HCT116 (cell line): Measurements from ENCODE around the gene RIMKLA. TPM values are rescaled to one million over a fixed set of nuclear protein-coding genes. Genes with fewer than 3 reads are reported as not detected.

Experiments
- ATAC-seq: fragments of 200-7000 bp; cut with Tn5 transposase; 2 replicates; pipeline ENCODE4 v1.9.1; 2020; ENCODE audit warnings: mild to moderate bottlenecking, moderate library complexity
- BruUV-seq: library from RNA; stranded (reverse); fragments of 400-500 nt; replicated peaks from 2 replicates; lab custom pipeline; 2021; lab: Mats Ljungman, UMichigan
- CTCF ChIA-PET: fragments of 300-600 bp; sonication (Branson Sonifier 250); formaldehyde crosslinking; loops from one replicate; lab custom pipeline; 2021; ENCODE audit warnings: antibody characterized with exemption; lab: Charles Lee
- POLR2A ChIA-PET: fragments of 300-600, 350-600 bp; sonication (Branson Sonifier 250); formaldehyde crosslinking; loops from one replicate; lab custom pipeline; 2021; ENCODE audit warnings: antibody characterized with exemption; lab: Charles Lee
- RAD21 ChIA-PET, 2 experiments: fragments of 300-600 bp; sonication (Branson Sonifier 250); formaldehyde crosslinking; loops; one replicate each; lab custom pipeline; 2023; ENCODE audit warnings: low total read pairs in 2 of 2; ENCODE audit not compliant: uncharacterized antibody in 2 of 2, unreplicated experiment in 2 of 2, low non-redundant PET in 1 of 2; lab: Charles Lee
- DNase-seq: peaks from one replicate; pipeline ENCODE4 v3.0.0-alpha.2; 2010; ENCODE audit warnings: low read depth, low spot score
- H2AFZ ChIP-seq: fragments of 200-600 bp; shearing (Covaris generic), sonication (generic); 2 replicates; pipeline ENCODE4 v1.6.1; 2017; ENCODE audit warnings: low read depth, mixed run types, mixed read lengths, antibody characterized with exemption, low read length; ENCODE audit not compliant: poor library complexity, severe bottlenecking
- H3K27ac ChIP-seq: 2 replicates; pipeline ENCODE4 v1.5.1; 2012; ENCODE audit warnings: low read depth, low read length
- H3K27me3 ChIP-seq: fragments of 200-600 bp; sonication (generic); 2 replicates; pipeline ENCODE4 v1.6.1; 2016; ENCODE audit warnings: mixed run types, low read length, mixed read lengths; ENCODE audit not compliant: insufficient read depth
- H3K36me3 ChIP-seq, 2 experiments: fragments of 200-500 bp in 1 of 2; fragments of 200-600 bp in 1 of 2; sonication (Bioruptor generic) in 1 of 2; sonication (generic) in 1 of 2; 2 replicates each; pipeline versions ENCODE4 v1.5.1 to v1.6.1; 2014 to 2016; ENCODE audit warnings: low read length in 2 of 2, inconsistent platforms in 1 of 2, mixed read lengths in 1 of 2, mixed run types in 1 of 2; ENCODE audit not compliant: insufficient read depth in 2 of 2, control insufficient read depth in 1 of 2
- H3K4me1 ChIP-seq, 2 experiments: fragments of 200-600 bp in 1 of 2; sonication (generic) in 1 of 2; 2 replicates each; pipeline versions ENCODE4 v1.5.1 to v1.6.1; 2012 to 2017; ENCODE audit warnings: low read length in 2 of 2, inconsistent platforms in 1 of 2, mild to moderate bottlenecking in 1 of 2, mixed read lengths in 1 of 2, mixed run types in 1 of 2, moderate library complexity in 1 of 2; ENCODE audit not compliant: insufficient read depth in 2 of 2, control insufficient read depth in 1 of 2
- H3K4me2 ChIP-seq: fragments of 200-600 bp; sonication (generic); 2 replicates; pipeline ENCODE4 v1.6.1; 2017; ENCODE audit warnings: mixed run types, low read length, mixed read lengths
- H3K4me3 ChIP-seq, 2 experiments: fragments of 200-600 bp in 1 of 2; sonication (generic) in 1 of 2; replicated peaks in 1 of 2; 2 replicates each; pipeline ENCODE4 v1.5.1; 2011 to 2016; ENCODE audit warnings: low read length in 2 of 2, control low read depth in 1 of 2, low read depth in 1 of 2, mild to moderate bottlenecking in 1 of 2, mixed read lengths in 1 of 2, mixed run types in 1 of 2
- H3K79me2 ChIP-seq: fragments of 200-600 bp; sonication (generic); 2 replicates; pipeline ENCODE4 v1.6.1; 2017; ENCODE audit warnings: mild to moderate bottlenecking, mixed run types, low read length, moderate library complexity, mixed read lengths; ENCODE audit not compliant: insufficient read depth
- H3K9ac ChIP-seq: fragments of 200-600 bp; sonication (generic); 2 replicates; pipeline ENCODE4 v1.6.1; 2016; ENCODE audit warnings: low read length, mixed read lengths
- H3K9me2 ChIP-seq: fragments of 200-600 bp; sonication (generic), shearing (Covaris generic); 2 replicates; pipeline ENCODE4 v1.6.1; 2017; ENCODE audit warnings: mixed run types, mild to moderate bottlenecking, moderate library complexity; ENCODE audit not compliant: insufficient read depth
- H3K9me3 ChIP-seq, 2 experiments: fragments of 200-500 bp in 1 of 2; fragments of 200-600 bp in 1 of 2; sonication (Bioruptor generic) in 1 of 2; sonication (generic) in 1 of 2; 2 replicates each; pipeline ENCODE4 v1.6.1; 2014 to 2017; ENCODE audit warnings: low read length in 2 of 2, mixed read lengths in 2 of 2, inconsistent platforms in 1 of 2, low read depth in 1 of 2, mild to moderate bottlenecking in 1 of 2, mixed run types in 1 of 2, moderate library complexity in 1 of 2; ENCODE audit not compliant: control insufficient read depth in 1 of 2, insufficient read depth in 1 of 2
- H4K20me1 ChIP-seq: fragments of 200-600 bp; sonication (generic), shearing (Covaris generic); 2 replicates; pipeline ENCODE4 v1.6.1; 2017; ENCODE audit warnings: mixed run types, mild to moderate bottlenecking, moderate library complexity; ENCODE audit not compliant: insufficient read depth
- EGR1 ChIP-seq: IDR thresholded peaks from 2 replicates; pipeline ENCODE4 v1.6.1; 2012; ENCODE audit warnings: low read depth
- ELF1 ChIP-seq: IDR thresholded peaks from 2 replicates; pipeline ENCODE4 v1.6.1; 2012; ENCODE audit warnings: low read depth, borderline replicate concordance
- EZH2 ChIP-seq: fragments of 200-600 bp; sonication (generic); IDR thresholded peaks from 2 replicates; pipeline ENCODE4 v1.6.1; 2017; ENCODE audit warnings: antibody characterized with exemption, mixed run types
- EZH2phosphoT487 ChIP-seq: fragments of 200-600 bp; IDR thresholded peaks from 2 replicates; pipeline ENCODE4 v1.6.1; 2018; ENCODE audit warnings: antibody characterized with exemption, borderline replicate concordance
- FOSL1 ChIP-seq: IDR thresholded peaks from 2 replicates; pipeline ENCODE4 v1.6.1; 2012; ENCODE audit warnings: low read depth
- JUND ChIP-seq: IDR thresholded peaks from 2 replicates; pipeline ENCODE4 v1.6.1; 2012
- POLR2A ChIP-seq: IDR thresholded peaks from 2 replicates; pipeline ENCODE4 v1.7.0; 2011; ENCODE audit warnings: borderline replicate concordance; ENCODE audit not compliant: insufficient read depth, insufficient read length; ENCODE audit errors: extremely low read depth
- POLR2AphosphoS5 ChIP-seq: IDR thresholded peaks from 2 replicates; pipeline ENCODE4 v1.6.1; 2011; ENCODE audit warnings: mild to moderate bottlenecking, low read depth, low read length, moderate library complexity
- RAD21 ChIP-seq: IDR thresholded peaks from 2 replicates; pipeline ENCODE4 v1.6.1; 2012; ENCODE audit warnings: low read depth, mild to moderate bottlenecking
- SIN3A ChIP-seq: IDR thresholded peaks from 2 replicates; pipeline ENCODE4 v1.6.1; 2012; ENCODE audit warnings: low read depth
- SRF ChIP-seq: IDR thresholded peaks from 2 replicates; pipeline ENCODE4 v1.6.1; 2012; ENCODE audit warnings: low read depth
- YY1 ChIP-seq: IDR thresholded peaks from 2 replicates; pipeline ENCODE4 v1.6.1; 2011; ENCODE audit warnings: low read length, low read depth, moderate library complexity, mild to moderate bottlenecking; ENCODE audit not compliant: insufficient replicate concordance; ENCODE audit errors: extremely low read depth
- ZFX ChIP-seq: fragments of 450-650 bp; IDR thresholded peaks from 2 replicates; pipeline ENCODE4 v1.6.1; 2017
- ZNF274 ChIP-seq: fragments of 200-500 bp; sonication (Bioruptor generic); IDR thresholded peaks from 2 replicates; pipeline ENCODE4 v1.6.1; 2014; ENCODE audit warnings: mild to moderate bottlenecking, low read depth, low read length, inconsistent platforms
- intact Hi-C: fragments of 100-400 bp; cut with micrococcal nuclease; formaldehyde crosslinking; loops from 2 replicates; pipeline ENCODE4 v1.10.0; 2022
- total RNA-seq: library from RNA; stranded (reverse); gene quantifications from one replicate; pipeline ENCODE4 v1.2.1, GENCODE V29; 2021; ENCODE audit not compliant: unreplicated experiment
- TF ChIP-seq, protein P1 (sequence below), 3 experiments: fragments of 200-600 bp in 1 of 3; sonication (generic) in 1 of 3; IDR thresholded peaks in 2 of 3; conservative IDR thresholded peaks in 1 of 3; 2 replicates each; pipeline ENCODE4 v1.5.1; 2012 to 2017; ENCODE audit warnings: low read depth in 2 of 3, low read length in 2 of 3, antibody characterized with exemption in 1 of 3, borderline replicate concordance in 1 of 3, control low read depth in 1 of 3, mild to moderate bottlenecking in 1 of 3, mixed read lengths in 1 of 3, mixed run types in 1 of 3, moderate library complexity in 1 of 3; ENCODE audit not compliant: insufficient read depth in 1 of 3
- TF ChIP-seq, protein P2 (sequence below): IDR thresholded peaks from 2 replicates; pipeline ENCODE4 v1.6.1; 2012; ENCODE audit warnings: low read depth
- TF ChIP-seq, protein P3 (sequence below): IDR thresholded peaks from 2 replicates; pipeline ENCODE4 v1.6.1; 2012

Gene RIMKLA
- total RNA-seq, 1 experiment from 2014 or later, result 4.9 TPM

DNA sequence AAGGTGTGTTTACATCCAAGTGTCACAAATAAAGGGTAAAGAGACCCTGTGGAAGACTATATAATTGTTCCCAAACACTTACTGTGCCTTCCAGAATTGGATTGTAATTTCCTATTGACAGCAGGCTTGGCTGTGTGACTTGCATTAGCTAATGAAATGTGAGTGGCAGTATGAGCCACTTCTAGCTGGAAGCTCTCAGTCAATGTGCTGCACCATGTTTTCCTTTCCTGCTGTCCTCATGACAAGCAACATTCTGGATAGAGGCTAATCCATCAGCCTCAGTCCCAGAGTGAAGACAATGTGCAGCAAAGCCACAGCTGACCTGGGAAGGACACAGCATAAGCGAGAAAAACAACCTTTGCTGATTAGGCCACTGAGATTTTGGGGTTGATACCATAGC lies 39.7 kb upstream of the RIMKLA start:
- H3K4me1 ChIP-seq, result peaks cover 0 to 8% of the 10 kb centered on the region in 2 experiments; a peak in 2 of 4 replicates
- H3K79me2 ChIP-seq, result peaks cover 5% of the 10 kb centered on the region; the same call in 1 of the 2 replicates
- H3K9me2 ChIP-seq, result no peaks in the 10 kb centered on the region
- H3K27me3 ChIP-seq, result no peaks in the 10 kb centered on the region
- intact Hi-C loops, result loop anchor here (10.0 kb wide), 3 partner anchors 234 to 394 kb away; partner anchors contain the start of gene PPIH
- no peaks in the 10 kb centered on the region for H3K9me3 ChIP-seq
- H4K20me1 ChIP-seq, result no peaks in the 10 kb centered on the region
- ChIA-PET RAD21 (no interaction called here), POLR2A (no interaction called here), CTCF (no interaction called here)
- H3K9ac ChIP-seq, result no peak overlapping the region
- DNase-seq (no peak), ATAC-seq (no peak)
- H2AFZ ChIP-seq, result no peak overlapping the region
- H3K36me3 ChIP-seq, result no peaks in the 10 kb centered on the region
- BruUV-seq, result no TSS peak
- H3K4me2 ChIP-seq, result no peak overlapping the region
- TF ChIP-seq SRF (no peak), ZFX (no peak), ELF1 (no peak), POLR2A (no peak), SIN3A (no peak), JUND (no peak), EGR1 (no peak), YY1 (no peak), POLR2AphosphoS5 (no peak), EZH2 (no peak), ZNF274 (no peak), FOSL1 (no peak), EZH2phosphoT487 (no peak), RAD21 (no peak)
- TF ChIP-seq, protein P1, sequence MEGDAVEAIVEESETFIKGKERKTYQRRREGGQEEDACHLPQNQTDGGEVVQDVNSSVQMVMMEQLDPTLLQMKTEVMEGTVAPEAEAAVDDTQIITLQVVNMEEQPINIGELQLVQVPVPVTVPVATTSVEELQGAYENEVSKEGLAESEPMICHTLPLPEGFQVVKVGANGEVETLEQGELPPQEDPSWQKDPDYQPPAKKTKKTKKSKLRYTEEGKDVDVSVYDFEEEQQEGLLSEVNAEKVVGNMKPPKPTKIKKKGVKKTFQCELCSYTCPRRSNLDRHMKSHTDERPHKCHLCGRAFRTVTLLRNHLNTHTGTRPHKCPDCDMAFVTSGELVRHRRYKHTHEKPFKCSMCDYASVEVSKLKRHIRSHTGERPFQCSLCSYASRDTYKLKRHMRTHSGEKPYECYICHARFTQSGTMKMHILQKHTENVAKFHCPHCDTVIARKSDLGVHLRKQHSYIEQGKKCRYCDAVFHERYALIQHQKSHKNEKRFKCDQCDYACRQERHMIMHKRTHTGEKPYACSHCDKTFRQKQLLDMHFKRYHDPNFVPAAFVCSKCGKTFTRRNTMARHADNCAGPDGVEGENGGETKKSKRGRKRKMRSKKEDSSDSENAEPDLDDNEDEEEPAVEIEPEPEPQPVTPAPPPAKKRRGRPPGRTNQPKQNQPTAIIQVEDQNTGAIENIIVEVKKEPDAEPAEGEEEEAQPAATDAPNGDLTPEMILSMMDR (IDR thresholded peaks at IDR 0.05 in 2 of 3, conservative IDR thresholded peaks at IDR 0.05 in 1 of 3; ENCODE audit: borderline replicate concordance in 1 of 3, insufficient read depth in 1 of 3, low read depth in 2 of 3, low read length in 2 of 3), result no peak
- TF ChIP-seq, protein P2, sequence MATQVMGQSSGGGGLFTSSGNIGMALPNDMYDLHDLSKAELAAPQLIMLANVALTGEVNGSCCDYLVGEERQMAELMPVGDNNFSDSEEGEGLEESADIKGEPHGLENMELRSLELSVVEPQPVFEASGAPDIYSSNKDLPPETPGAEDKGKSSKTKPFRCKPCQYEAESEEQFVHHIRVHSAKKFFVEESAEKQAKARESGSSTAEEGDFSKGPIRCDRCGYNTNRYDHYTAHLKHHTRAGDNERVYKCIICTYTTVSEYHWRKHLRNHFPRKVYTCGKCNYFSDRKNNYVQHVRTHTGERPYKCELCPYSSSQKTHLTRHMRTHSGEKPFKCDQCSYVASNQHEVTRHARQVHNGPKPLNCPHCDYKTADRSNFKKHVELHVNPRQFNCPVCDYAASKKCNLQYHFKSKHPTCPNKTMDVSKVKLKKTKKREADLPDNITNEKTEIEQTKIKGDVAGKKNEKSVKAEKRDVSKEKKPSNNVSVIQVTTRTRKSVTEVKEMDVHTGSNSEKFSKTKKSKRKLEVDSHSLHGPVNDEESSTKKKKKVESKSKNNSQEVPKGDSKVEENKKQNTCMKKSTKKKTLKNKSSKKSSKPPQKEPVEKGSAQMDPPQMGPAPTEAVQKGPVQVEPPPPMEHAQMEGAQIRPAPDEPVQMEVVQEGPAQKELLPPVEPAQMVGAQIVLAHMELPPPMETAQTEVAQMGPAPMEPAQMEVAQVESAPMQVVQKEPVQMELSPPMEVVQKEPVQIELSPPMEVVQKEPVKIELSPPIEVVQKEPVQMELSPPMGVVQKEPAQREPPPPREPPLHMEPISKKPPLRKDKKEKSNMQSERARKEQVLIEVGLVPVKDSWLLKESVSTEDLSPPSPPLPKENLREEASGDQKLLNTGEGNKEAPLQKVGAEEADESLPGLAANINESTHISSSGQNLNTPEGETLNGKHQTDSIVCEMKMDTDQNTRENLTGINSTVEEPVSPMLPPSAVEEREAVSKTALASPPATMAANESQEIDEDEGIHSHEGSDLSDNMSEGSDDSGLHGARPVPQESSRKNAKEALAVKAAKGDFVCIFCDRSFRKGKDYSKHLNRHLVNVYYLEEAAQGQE, result no peak
- TF ChIP-seq, protein P3, sequence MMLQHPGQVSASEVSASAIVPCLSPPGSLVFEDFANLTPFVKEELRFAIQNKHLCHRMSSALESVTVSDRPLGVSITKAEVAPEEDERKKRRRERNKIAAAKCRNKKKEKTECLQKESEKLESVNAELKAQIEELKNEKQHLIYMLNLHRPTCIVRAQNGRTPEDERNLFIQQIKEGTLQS, result no peak
- no peak overlapping the region for H3K27ac ChIP-seq
- H3K4me3 ChIP-seq, result no peak overlapping the region
